Neural progenitor cell (in vitro differentiated cells): ENCODE results near the gene TCP11. TPM values are rescaled to one million over a fixed set of nuclear protein-coding genes. Genes with fewer than 3 reads are reported as not detected.

Source experiments
- DNase-seq: peaks from one replicate; pipeline ENCODE4 v3.0.0-alpha.2; 2016; ENCODE audit warnings: low spot score
- H2AFZ ChIP-seq: fragments of 200-600 bp; sonication (generic); replicated peaks from 2 replicates; pipeline ENCODE4 v1.6.1; 2016; ENCODE audit warnings: antibody characterized with exemption
- H3F3A ChIP-seq: fragments of 200-600 bp; sonication (generic); 2 replicates; pipeline ENCODE4 v1.6.1; 2016; ENCODE audit warnings: antibody characterized with exemption, low read depth
- H3K27ac ChIP-seq: fragments of 200-600 bp; sonication (generic); 2 replicates; pipeline ENCODE4 v1.5.1; 2016; ENCODE audit warnings: mild to moderate bottlenecking
- H3K27me3 ChIP-seq: fragments of 200-600 bp; sonication (generic); 2 replicates; pipeline ENCODE4 v1.6.1; 2016; ENCODE audit warnings: mild to moderate bottlenecking, moderate library complexity
- H3K36me3 ChIP-seq: fragments of 200-600 bp; sonication (generic); 2 replicates; pipeline ENCODE4 v1.5.1; 2016
- H3K4me1 ChIP-seq: fragments of 200-600 bp; sonication (generic); 2 replicates; pipeline ENCODE4 v1.6.1; 2016; ENCODE audit warnings: mixed run types
- H3K4me2 ChIP-seq: fragments of 200-600 bp; sonication (generic); 2 replicates; pipeline ENCODE4 v1.6.1; 2016
- H3K4me3 ChIP-seq: fragments of 200-600 bp; sonication (generic); 2 replicates; pipeline ENCODE4 v1.5.1; 2016
- H3K79me2 ChIP-seq: fragments of 200-600 bp; sonication (generic); 2 replicates; pipeline ENCODE4 v1.6.1; 2016; ENCODE audit warnings: low read depth
- H3K9ac ChIP-seq: fragments of 200-600 bp; sonication (generic); 2 replicates; pipeline ENCODE4 v1.6.1; 2016
- H3K9me3 ChIP-seq: fragments of 200-600 bp; sonication (generic); 2 replicates; pipeline ENCODE4 v1.5.1; 2016; ENCODE audit warnings: low read depth
- H4K20me1 ChIP-seq: fragments of 200-600 bp; sonication (generic); 2 replicates; pipeline ENCODE4 v1.6.1; 2016; ENCODE audit warnings: low read depth
- H3K27ac Mint-ChIP-seq: 3 replicates; pipeline ENCODE4 v1.8.0; 2021; ENCODE audit warnings: mixed read lengths
- H3K27me3 Mint-ChIP-seq: 2 replicates; pipeline ENCODE4 v1.8.0; 2022; ENCODE audit warnings: low read depth, mild to moderate bottlenecking, inconsistent platforms, moderate library complexity, mixed read lengths; ENCODE audit not compliant: insufficient read depth
- H3K36me3 Mint-ChIP-seq: 3 replicates; pipeline ENCODE4 v1.8.0; 2021; ENCODE audit warnings: mixed read lengths
- H3K4me1 Mint-ChIP-seq: 3 replicates; pipeline ENCODE4 v1.8.0; 2021; ENCODE audit warnings: mixed read lengths
- H3K4me3 Mint-ChIP-seq: 3 replicates; pipeline ENCODE4 v1.8.0; 2021; ENCODE audit warnings: mild to moderate bottlenecking, moderate library complexity, mixed read lengths
- H3K9me3 Mint-ChIP-seq: 3 replicates; pipeline ENCODE4 v1.8.0; 2020; ENCODE audit warnings: mixed read lengths
- EZH2 ChIP-seq: fragments of 200-600 bp; sonication (generic); IDR thresholded peaks from 2 replicates; pipeline ENCODE4 v1.6.1; 2017; ENCODE audit warnings: antibody characterized with exemption, mild to moderate bottlenecking, moderate library complexity
- EZH2phosphoT487 ChIP-seq: fragments of 200-600 bp; sonication (generic); IDR thresholded peaks from 2 replicates; pipeline ENCODE4 v1.6.1; 2017; ENCODE audit warnings: antibody characterized with exemption
- total RNA-seq: library from RNA; depleted of rRNA; stranded (reverse); fragments of >200 nt; gene quantifications from 2 replicates; pipeline ENCODE4 v1.2.3, GENCODE V29; 2015; ENCODE audit warnings: low replicate concordance
- TF ChIP-seq, protein P1 (sequence below): fragments of 200-600 bp; sonication (generic); IDR thresholded peaks from 2 replicates; pipeline ENCODE4 v1.5.1; 2017; ENCODE audit warnings: antibody characterized with exemption, mild to moderate bottlenecking

Gene TCP11
- total RNA-seq, 1 donor from 2014 or later, result not detected

DNA sequence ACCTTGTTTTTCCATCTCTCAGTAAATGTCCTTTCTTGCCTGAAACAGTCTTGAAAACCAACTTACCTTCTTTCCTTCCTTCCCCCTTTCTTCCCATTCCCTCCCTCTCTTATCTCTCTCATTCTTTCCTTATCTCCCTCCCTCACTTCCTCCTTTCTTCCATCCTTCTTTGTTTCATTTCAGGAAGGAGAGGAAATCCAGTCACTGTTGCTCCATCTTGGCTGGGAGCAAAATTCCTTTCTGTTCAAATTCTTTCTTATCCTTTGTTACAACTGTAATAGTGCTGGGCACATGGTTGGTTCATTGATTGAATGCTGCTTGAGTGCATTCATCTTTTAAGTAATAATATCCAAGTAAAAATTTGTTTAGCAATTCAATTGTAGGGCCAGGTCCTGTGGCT lies 17.4 kb upstream of the TCP11 start:
- no peak overlapping the region for H3K27ac ChIP-seq
- peaks cover 24% of the 10 kb centered on the region for H3K4me1 Mint-ChIP-seq
- no peaks in the 10 kb centered on the region for H4K20me1 ChIP-seq
- H3K27me3 ChIP-seq, result no peaks in the 10 kb centered on the region
- no peak overlapping the region for H3K9ac ChIP-seq
- no peaks in the 10 kb centered on the region for H3K9me3 Mint-ChIP-seq
- H3K27ac Mint-ChIP-seq, result no peak overlapping the region
- H3F3A ChIP-seq, result peaks cover 7% of the 10 kb centered on the region
- H2AFZ ChIP-seq, result peak overlapping the region; percentile 26
- no peak overlapping the region for H3K4me2 ChIP-seq
- no peak for DNase-seq
- H3K9me3 ChIP-seq, result no peaks in the 10 kb centered on the region
- TF ChIP-seq EZH2phosphoT487 (no peak), EZH2 (no peak)
- TF ChIP-seq, protein P1, sequence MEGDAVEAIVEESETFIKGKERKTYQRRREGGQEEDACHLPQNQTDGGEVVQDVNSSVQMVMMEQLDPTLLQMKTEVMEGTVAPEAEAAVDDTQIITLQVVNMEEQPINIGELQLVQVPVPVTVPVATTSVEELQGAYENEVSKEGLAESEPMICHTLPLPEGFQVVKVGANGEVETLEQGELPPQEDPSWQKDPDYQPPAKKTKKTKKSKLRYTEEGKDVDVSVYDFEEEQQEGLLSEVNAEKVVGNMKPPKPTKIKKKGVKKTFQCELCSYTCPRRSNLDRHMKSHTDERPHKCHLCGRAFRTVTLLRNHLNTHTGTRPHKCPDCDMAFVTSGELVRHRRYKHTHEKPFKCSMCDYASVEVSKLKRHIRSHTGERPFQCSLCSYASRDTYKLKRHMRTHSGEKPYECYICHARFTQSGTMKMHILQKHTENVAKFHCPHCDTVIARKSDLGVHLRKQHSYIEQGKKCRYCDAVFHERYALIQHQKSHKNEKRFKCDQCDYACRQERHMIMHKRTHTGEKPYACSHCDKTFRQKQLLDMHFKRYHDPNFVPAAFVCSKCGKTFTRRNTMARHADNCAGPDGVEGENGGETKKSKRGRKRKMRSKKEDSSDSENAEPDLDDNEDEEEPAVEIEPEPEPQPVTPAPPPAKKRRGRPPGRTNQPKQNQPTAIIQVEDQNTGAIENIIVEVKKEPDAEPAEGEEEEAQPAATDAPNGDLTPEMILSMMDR, result no peak
- H3K79me2 ChIP-seq, result no peaks in the 10 kb centered on the region
- no peaks in the 10 kb centered on the region for H3K36me3 ChIP-seq
- no peak overlapping the region for H3K4me3 ChIP-seq
- H3K4me3 Mint-ChIP-seq, result no peak overlapping the region
- peaks cover 21% of the 10 kb centered on the region for H3K4me1 ChIP-seq
- peaks cover 13% of the 10 kb centered on the region for H3K27me3 Mint-ChIP-seq
- no peaks in the 10 kb centered on the region for H3K36me3 Mint-ChIP-seq

DNA sequence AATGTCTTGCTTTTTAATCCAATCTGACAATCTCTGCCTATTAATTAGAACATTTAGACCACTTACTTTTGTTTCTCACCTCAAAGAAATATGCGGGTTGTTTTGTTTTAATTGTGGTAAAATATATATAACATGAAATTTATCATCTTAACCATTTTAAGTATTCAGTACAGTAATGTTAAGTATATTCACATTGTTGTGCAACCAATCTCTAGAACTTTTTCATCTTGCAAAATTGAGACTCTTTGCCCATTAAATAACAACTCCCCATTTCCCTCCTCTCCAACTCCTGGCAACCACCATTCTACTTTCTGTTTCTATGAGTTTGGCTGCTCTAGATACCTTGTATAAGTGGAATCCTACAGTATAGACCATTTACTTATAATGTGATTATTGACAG lies 13.8 kb upstream of the TCP11 start:
- H3K4me1 Mint-ChIP-seq, result no peaks in the 10 kb centered on the region
- H3K9me3 ChIP-seq, result no peaks in the 10 kb centered on the region

DNA sequence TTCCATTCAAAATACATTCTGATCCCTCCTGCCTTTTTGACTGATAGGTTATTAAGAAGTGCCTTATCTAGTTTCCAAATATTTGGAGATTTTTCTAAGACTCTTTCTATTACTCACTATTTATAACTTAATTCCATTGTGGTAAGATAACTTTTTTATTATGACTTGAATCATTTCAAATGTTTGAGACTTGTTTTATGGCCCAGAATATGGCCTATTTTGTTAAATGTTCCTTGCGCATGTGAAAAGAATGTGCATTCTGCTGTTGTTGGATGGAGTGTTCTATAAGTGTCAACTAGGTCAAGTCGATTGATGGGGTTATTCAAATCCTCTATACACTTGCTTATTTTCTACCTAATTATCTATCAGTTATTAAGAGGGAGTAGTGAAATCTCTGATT lies 13.1 kb upstream of the TCP11 start:
- Histone ChIP-seq H3K36me3 (no peaks in the 10 kb centered on the region), H3F3A (no peaks in the 10 kb centered on the region), H3K4me2 (no peak overlapping the region), H3K9ac (no peak overlapping the region), H3K9me3 (no peaks in the 10 kb centered on the region), H3K27ac (no peak overlapping the region), H2AFZ (no peak overlapping the region), H3K4me1 (no peaks in the 10 kb centered on the region), H3K27me3 (no peaks in the 10 kb centered on the region), H3K79me2 (no peaks in the 10 kb centered on the region), H3K4me3 (no peak overlapping the region), H4K20me1 (no peaks in the 10 kb centered on the region)
- H3K4me1 Mint-ChIP-seq, result peaks cover under 1% of the 10 kb centered on the region
- DNase-seq, result no peak
- H3K9me3 Mint-ChIP-seq, result no peaks in the 10 kb centered on the region
- no peaks in the 10 kb centered on the region for H3K36me3 Mint-ChIP-seq
- H3K27ac Mint-ChIP-seq, result no peak overlapping the region
- H3K4me3 Mint-ChIP-seq, result no peak overlapping the region
- peaks cover 5% of the 10 kb centered on the region for H3K27me3 Mint-ChIP-seq
- TF ChIP-seq EZH2phosphoT487 (no peak), EZH2 (no peak)
- TF ChIP-seq, protein P1, result no peak

More for the DNA sequence above, 13.8 kb upstream of the TCP11 start:
- peaks cover 5% of the 10 kb centered on the region for H3K27me3 Mint-ChIP-seq
- Histone ChIP-seq H2AFZ (no peak overlapping the region), H3K4me3 (no peak overlapping the region), H3K9ac (no peak overlapping the region), H3F3A (no peaks in the 10 kb centered on the region), H3K27ac (no peak overlapping the region), H3K4me1 (no peaks in the 10 kb centered on the region), H3K79me2 (no peaks in the 10 kb centered on the region), H3K36me3 (no peaks in the 10 kb centered on the region), H3K27me3 (no peaks in the 10 kb centered on the region), H4K20me1 (no peaks in the 10 kb centered on the region), H3K4me2 (no peak overlapping the region)
- no peak overlapping the region for H3K27ac Mint-ChIP-seq
- TF ChIP-seq EZH2, result no peak
- no peak for TF ChIP-seq EZH2phosphoT487
- TF ChIP-seq, protein P1, result no peak
- H3K9me3 Mint-ChIP-seq, result no peaks in the 10 kb centered on the region
- H3K4me3 Mint-ChIP-seq, result no peak overlapping the region
- no peak for DNase-seq
- H3K36me3 Mint-ChIP-seq, result no peaks in the 10 kb centered on the region
